MM.1S (cell line): ENCODE measurements around the gene DDX27.

ENCODE experiments used
- DNase-seq: peaks from one replicate; pipeline ENCODE4 v3.0.0-alpha.2; 2015
- H2AFZ ChIP-seq: fragments of 300-600 bp; sonication (generic); 2 replicates; pipeline ENCODE4 v1.6.0; 2016; ENCODE audit warnings: antibody characterized with exemption, low read length
- H3F3A ChIP-seq: fragments of 300-600 bp; sonication (generic); 2 replicates; pipeline ENCODE4 v1.6.1; 2016; ENCODE audit warnings: mild to moderate bottlenecking, antibody characterized with exemption, low read length, moderate library complexity, mixed read lengths; ENCODE audit not compliant: insufficient read depth
- H3K27ac ChIP-seq: fragments of 300-600 bp; sonication (generic); 2 replicates; pipeline ENCODE4 v1.5.1; 2016; ENCODE audit warnings: mild to moderate bottlenecking, low read length
- H3K27me3 ChIP-seq: fragments of 300-600 bp; sonication (generic); replicated peaks from 2 replicates; pipeline ENCODE4 v1.6.0; 2016; ENCODE audit warnings: low read length; ENCODE audit not compliant: insufficient read depth
- H3K36me3 ChIP-seq: fragments of 300-600 bp; sonication (generic); replicated peaks from 2 replicates; pipeline ENCODE4 v1.6.1; 2016; ENCODE audit warnings: mild to moderate bottlenecking, low read length, mixed read lengths; ENCODE audit not compliant: insufficient read depth
- H3K4me1 ChIP-seq: fragments of 300-600 bp; sonication (generic); 2 replicates; pipeline ENCODE4 v1.6.1; 2016; ENCODE audit warnings: low read length, mixed read lengths
- H3K4me2 ChIP-seq: fragments of 300-600 bp; sonication (generic); 2 replicates; pipeline ENCODE4 v1.6.0; 2016; ENCODE audit warnings: low read depth, low read length
- H3K4me3 ChIP-seq: fragments of 300-600 bp; sonication (generic); 2 replicates; pipeline ENCODE4 v1.5.1; 2016; ENCODE audit warnings: low read length, mixed read lengths
- H3K79me2 ChIP-seq: fragments of 300-600 bp; sonication (generic); 2 replicates; pipeline ENCODE4 v1.6.1; 2016; ENCODE audit warnings: mixed run types, low read length, mixed read lengths
- H3K9ac ChIP-seq: fragments of 300-600 bp; sonication (generic); 2 replicates; pipeline ENCODE4 v1.6.1; 2016; ENCODE audit warnings: low read length, mixed read lengths
- H3K9me2 ChIP-seq: fragments of 300-600 bp; sonication (generic); replicated peaks from 2 replicates; pipeline ENCODE4 v1.6.1; 2016; ENCODE audit warnings: mild to moderate bottlenecking, low read length, mixed read lengths; ENCODE audit not compliant: insufficient read depth
- H3K9me3 ChIP-seq: fragments of 300-600 bp; sonication (generic); replicated peaks from 2 replicates; pipeline ENCODE4 v1.6.1; 2016; ENCODE audit warnings: mild to moderate bottlenecking, low read length, mixed read lengths; ENCODE audit not compliant: insufficient read depth
- H4K20me1 ChIP-seq: fragments of 300-600 bp; sonication (generic); 2 replicates; pipeline ENCODE4 v1.6.1; 2016; ENCODE audit warnings: mild to moderate bottlenecking, low read length, moderate library complexity, mixed read lengths; ENCODE audit not compliant: insufficient read depth
- EZH2 ChIP-seq: fragments of 300-600 bp; sonication (generic); optimal IDR thresholded peaks from 2 replicates; pipeline ENCODE3; 2017; ENCODE audit warnings: low read depth, mild to moderate bottlenecking, antibody characterized with exemption, low read length, mixed read lengths
- EZH2phosphoT487 ChIP-seq: fragments of 300-600 bp; sonication (generic); IDR thresholded peaks from 2 replicates; pipeline ENCODE4 v1.6.1; 2018; ENCODE audit warnings: antibody characterized with exemption, low read length
- TF ChIP-seq, protein P1 (sequence below): fragments of 300-600 bp; sonication (generic); IDR thresholded peaks from 2 replicates; pipeline ENCODE4 v1.5.1; 2016; ENCODE audit warnings: antibody characterized with exemption, low read length, mixed read lengths

DDX27 gene

GRCh38 chr20:49184691-49185070, 34.5 kb upstream of the DDX27 start:
- H3K27me3 ChIP-seq = no peaks in the 10 kb centered on the region
- DNase-seq = no peak

GRCh38 chr20:49185071-49185761, 34.0 kb upstream of the DDX27 start:
- no peak overlapping the region for H2AFZ ChIP-seq
- H4K20me1 ChIP-seq = peaks cover 15% of the 10 kb centered on the region
- no peak overlapping the region for H3K4me2 ChIP-seq
- H3K4me3 ChIP-seq = no peak overlapping the region
- no peak overlapping the region for H3K27ac ChIP-seq
- H3K36me3 ChIP-seq = no peaks in the 10 kb centered on the region
- peaks cover 23% of the 10 kb centered on the region for H3F3A ChIP-seq
- peaks cover 10% of the 10 kb centered on the region for H3K4me1 ChIP-seq
- H3K9me2 ChIP-seq = no peaks in the 10 kb centered on the region
- TF ChIP-seq, protein P1, sequence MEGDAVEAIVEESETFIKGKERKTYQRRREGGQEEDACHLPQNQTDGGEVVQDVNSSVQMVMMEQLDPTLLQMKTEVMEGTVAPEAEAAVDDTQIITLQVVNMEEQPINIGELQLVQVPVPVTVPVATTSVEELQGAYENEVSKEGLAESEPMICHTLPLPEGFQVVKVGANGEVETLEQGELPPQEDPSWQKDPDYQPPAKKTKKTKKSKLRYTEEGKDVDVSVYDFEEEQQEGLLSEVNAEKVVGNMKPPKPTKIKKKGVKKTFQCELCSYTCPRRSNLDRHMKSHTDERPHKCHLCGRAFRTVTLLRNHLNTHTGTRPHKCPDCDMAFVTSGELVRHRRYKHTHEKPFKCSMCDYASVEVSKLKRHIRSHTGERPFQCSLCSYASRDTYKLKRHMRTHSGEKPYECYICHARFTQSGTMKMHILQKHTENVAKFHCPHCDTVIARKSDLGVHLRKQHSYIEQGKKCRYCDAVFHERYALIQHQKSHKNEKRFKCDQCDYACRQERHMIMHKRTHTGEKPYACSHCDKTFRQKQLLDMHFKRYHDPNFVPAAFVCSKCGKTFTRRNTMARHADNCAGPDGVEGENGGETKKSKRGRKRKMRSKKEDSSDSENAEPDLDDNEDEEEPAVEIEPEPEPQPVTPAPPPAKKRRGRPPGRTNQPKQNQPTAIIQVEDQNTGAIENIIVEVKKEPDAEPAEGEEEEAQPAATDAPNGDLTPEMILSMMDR = no peak
- TF ChIP-seq EZH2phosphoT487 (no peak), EZH2 (no peak)
- H3K9me3 ChIP-seq = no peaks in the 10 kb centered on the region
- no peak overlapping the region for H3K9ac ChIP-seq
- DNase-seq = no peak
- no peaks in the 10 kb centered on the region for H3K27me3 ChIP-seq
- peaks cover 76% of the 10 kb centered on the region for H3K79me2 ChIP-seq

More at GRCh38 chr20:49184691-49185070, 34.5 kb upstream of the DDX27 start:
- Histone ChIP-seq H3K36me3 (no peaks in the 10 kb centered on the region), H3K9ac (no peak overlapping the region), H3F3A (peaks cover 18% of the 10 kb centered on the region), H3K27ac (no peak overlapping the region), H3K79me2 (peaks cover 81% of the 10 kb centered on the region), H3K9me2 (no peaks in the 10 kb centered on the region), H4K20me1 (peaks cover 15% of the 10 kb centered on the region), H3K9me3 (no peaks in the 10 kb centered on the region), H3K4me3 (no peak overlapping the region), H2AFZ (no peak overlapping the region), H3K4me1 (peaks cover 9% of the 10 kb centered on the region), H3K4me2 (no peak overlapping the region)
- TF ChIP-seq EZH2phosphoT487 = no peak

DNA sequence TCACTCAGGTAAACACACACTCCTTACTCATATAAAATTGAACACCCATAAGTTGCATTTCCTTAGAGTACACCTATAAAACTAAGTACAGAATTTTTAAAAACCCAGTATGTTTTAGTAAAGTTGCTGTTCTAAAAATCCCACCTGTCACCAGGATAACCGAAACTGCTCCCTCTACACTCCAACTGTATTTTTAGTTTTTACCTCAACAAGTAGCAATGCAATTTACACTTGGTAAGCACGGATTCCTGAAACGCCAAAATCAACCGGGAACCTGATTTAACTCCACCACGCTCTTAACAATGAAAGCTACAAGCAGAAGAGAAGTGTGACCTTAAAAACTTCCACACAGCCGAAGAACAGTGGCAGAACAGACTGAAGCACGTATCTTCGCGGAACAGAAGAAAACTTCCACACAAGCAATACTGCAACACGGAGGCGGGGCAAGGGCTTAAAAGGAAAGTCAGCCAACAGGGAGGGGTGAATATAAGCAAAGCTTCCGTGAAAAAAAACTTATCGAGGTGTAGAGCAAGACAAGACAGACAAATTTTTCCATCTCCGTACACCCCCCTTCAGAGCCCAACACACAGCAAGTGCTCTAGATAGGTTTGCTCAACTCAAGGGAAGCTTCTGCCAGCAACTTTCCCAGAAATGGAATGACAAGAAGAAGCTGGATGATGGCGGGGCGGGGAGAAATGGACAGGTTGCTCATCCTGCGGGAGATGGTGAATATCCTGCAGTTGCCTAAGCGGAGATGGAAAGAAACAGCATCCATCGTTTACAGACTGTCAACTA, 32.5 kb upstream of the DDX27 start:
- no peak for TF ChIP-seq EZH2phosphoT487
- no peak for TF ChIP-seq EZH2
- TF ChIP-seq, protein P1 = no peak
- Histone ChIP-seq H3K79me2 (peaks cover 61% of the 10 kb centered on the region), H3K4me1 (peaks cover 10% of the 10 kb centered on the region), H2AFZ (no peak overlapping the region), H4K20me1 (peaks cover 9% of the 10 kb centered on the region), H3K27me3 (no peaks in the 10 kb centered on the region), H3F3A (peaks cover 24% of the 10 kb centered on the region), H3K36me3 (no peaks in the 10 kb centered on the region), H3K27ac (peak overlapping the region; percentile 42; the same call in 1 of the 2 replicates), H3K4me2 (peak overlapping the region; percentile 87), H3K9ac (peak overlapping the region; percentile 65; the same call in 1 of the 2 replicates), H3K4me3 (peak overlapping the region; percentile 90), H3K9me3 (no peaks in the 10 kb centered on the region), H3K9me2 (no peaks in the 10 kb centered on the region)
- DNase-seq = peak; percentile 59
